AG04450 (cell line): ENCODE measurements around the gene MEPE. TPM values are rescaled to one million over a fixed set of nuclear protein-coding genes. Genes with fewer than 3 reads are reported as not detected.

ENCODE experiments used
- CTCF ChIA-PET: fragments of 300-600, 350-600 bp; formaldehyde crosslinking; extraction: SDS; loops from one replicate; lab custom pipeline; 2022; ENCODE audit warnings: antibody characterized with exemption, inconsistent platforms; lab: Charles Lee
- POLR2A ChIA-PET: fragments of 350-600 bp; formaldehyde crosslinking; extraction: SDS; loops from one replicate; lab custom pipeline; 2021; ENCODE audit warnings: antibody characterized with exemption, inconsistent platforms; lab: Yijun Ruan, JAX
- DNase-seq: peaks from one replicate; pipeline ENCODE4 v3.0.0-alpha.2; 2011; ENCODE audit warnings: low read depth, low spot score
- H3K27ac ChIP-seq: one replicate; pipeline ENCODE4 v1.5.1; 2012; ENCODE audit warnings: low read depth, low read length, control low read depth
- H3K27me3 ChIP-seq: one replicate; pipeline ENCODE4 v1.6.0; 2012; ENCODE audit warnings: low read length; ENCODE audit not compliant: control insufficient read depth, insufficient read depth
- H3K4me3 ChIP-seq: 2 replicates; pipeline ENCODE4 v1.5.1; 2011; ENCODE audit warnings: mild to moderate bottlenecking, low read depth, low read length, control low read depth
- H3K9me3 ChIP-seq: 2 replicates; pipeline ENCODE4 v1.5.1; 2012; ENCODE audit warnings: low read length; ENCODE audit not compliant: control insufficient read depth, insufficient read depth
- polyA plus RNA-seq: library from polyadenylated mRNA; depleted of rRNA; stranded (reverse); fragments of >200 nt; gene quantifications from 2 replicates; pipeline ENCODE4 v1.2.3, GENCODE V29; 2011
- TF ChIP-seq, protein P1 (sequence below): IDR thresholded peaks from 2 replicates; pipeline ENCODE4 v1.5.1; 2011; ENCODE audit warnings: low read depth, low read length, control low read depth, inconsistent platforms

The MEPE gene
- polyA plus RNA-seq, 1 experiment, result not detected

- CTCF ChIA-PET, result no interaction called here
- POLR2A ChIA-PET, result no interaction called here
- H3K9me3 ChIP-seq, result no peaks in the 10 kb centered on the region
Measured at GRCh38 chr4:87802858-87803257, 29.9 kb upstream of the MEPE start.

DNA sequence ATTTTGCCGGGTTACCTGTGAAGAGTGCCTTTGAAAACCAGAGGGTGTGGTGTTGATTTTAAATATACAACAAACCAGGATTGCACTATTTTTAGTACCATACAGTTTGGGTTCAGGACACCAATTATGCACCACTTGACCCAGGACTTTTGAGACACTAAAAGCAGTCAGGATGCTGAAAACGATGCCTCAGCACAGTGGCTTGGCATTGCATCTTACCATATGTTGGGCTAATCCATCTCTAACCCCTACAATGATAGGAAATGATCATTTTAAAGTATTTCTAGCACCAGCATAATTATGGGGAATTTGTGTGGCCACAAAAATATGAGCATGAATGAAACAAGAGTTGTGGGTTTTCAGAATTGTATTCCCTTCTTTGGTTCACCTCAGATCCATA is 29.3 kb upstream of the MEPE start:
- Histone ChIP-seq H3K27ac (no peak overlapping the region), H3K4me3 (no peak overlapping the region), H3K9me3 (no peaks in the 10 kb centered on the region), H3K27me3 (no peaks in the 10 kb centered on the region)
- TF ChIP-seq, protein P1, sequence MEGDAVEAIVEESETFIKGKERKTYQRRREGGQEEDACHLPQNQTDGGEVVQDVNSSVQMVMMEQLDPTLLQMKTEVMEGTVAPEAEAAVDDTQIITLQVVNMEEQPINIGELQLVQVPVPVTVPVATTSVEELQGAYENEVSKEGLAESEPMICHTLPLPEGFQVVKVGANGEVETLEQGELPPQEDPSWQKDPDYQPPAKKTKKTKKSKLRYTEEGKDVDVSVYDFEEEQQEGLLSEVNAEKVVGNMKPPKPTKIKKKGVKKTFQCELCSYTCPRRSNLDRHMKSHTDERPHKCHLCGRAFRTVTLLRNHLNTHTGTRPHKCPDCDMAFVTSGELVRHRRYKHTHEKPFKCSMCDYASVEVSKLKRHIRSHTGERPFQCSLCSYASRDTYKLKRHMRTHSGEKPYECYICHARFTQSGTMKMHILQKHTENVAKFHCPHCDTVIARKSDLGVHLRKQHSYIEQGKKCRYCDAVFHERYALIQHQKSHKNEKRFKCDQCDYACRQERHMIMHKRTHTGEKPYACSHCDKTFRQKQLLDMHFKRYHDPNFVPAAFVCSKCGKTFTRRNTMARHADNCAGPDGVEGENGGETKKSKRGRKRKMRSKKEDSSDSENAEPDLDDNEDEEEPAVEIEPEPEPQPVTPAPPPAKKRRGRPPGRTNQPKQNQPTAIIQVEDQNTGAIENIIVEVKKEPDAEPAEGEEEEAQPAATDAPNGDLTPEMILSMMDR, result no peak
- no peak for DNase-seq
- POLR2A ChIA-PET, result no interaction called here
- CTCF ChIA-PET, result no interaction called here

More at GRCh38 chr4:87802858-87803257, 29.9 kb upstream of the MEPE start:
- TF ChIP-seq, protein P1, result no peak
- no peak overlapping the region for H3K27ac ChIP-seq
- no peak for DNase-seq
- no peaks in the 10 kb centered on the region for H3K27me3 ChIP-seq
- H3K4me3 ChIP-seq, result no peak overlapping the region

- ChIA-PET CTCF (interaction anchor here (0.6 to 1.6 kb wide), 4 partner anchors 34 to 48 kb away, joined by 3 to 7 read pairs (median 4); no protein-coding TSS in a partner anchor), POLR2A (no interaction called here)
- no peak overlapping the region for H3K27ac ChIP-seq
- H3K4me3 ChIP-seq, result no peak overlapping the region
- no peaks in the 10 kb centered on the region for H3K27me3 ChIP-seq
- no peaks in the 10 kb centered on the region for H3K9me3 ChIP-seq
- TF ChIP-seq, protein P1, result no peak
- no peak for DNase-seq
Measured at GRCh38 chr4:87804871-87805270, 27.9 kb upstream of the MEPE start.

GRCh38 chr4:87805971-87806370 is 26.8 kb upstream of the MEPE start:
- H3K27me3 ChIP-seq, result no peaks in the 10 kb centered on the region
- CTCF ChIA-PET, result no interaction called here
- TF ChIP-seq, protein P1, result no peak
- H3K4me3 ChIP-seq, result no peak overlapping the region
- no peaks in the 10 kb centered on the region for H3K9me3 ChIP-seq
- DNase-seq, result no peak
- no peak overlapping the region for H3K27ac ChIP-seq
- POLR2A ChIA-PET, result no interaction called here

DNA sequence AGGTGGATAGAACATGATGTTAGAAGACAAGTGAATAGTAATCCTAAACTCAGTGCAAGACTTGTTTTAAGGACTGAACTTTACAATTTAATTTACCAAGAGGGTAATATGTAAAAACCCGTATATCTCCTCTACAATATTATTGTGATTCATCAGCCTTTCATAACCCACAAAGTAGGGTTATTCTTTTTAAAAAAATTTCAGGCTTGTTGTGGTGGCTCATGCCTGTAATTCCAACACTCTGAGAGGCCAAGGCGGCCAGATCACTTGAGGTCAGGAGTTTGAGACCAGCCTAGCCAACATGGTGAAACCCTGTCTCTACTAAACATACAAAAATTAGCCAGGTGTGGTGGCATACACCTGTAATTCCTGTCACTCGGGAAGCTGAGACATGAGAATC is 26.2 kb upstream of the MEPE start:
- Histone ChIP-seq H3K27ac (no peak overlapping the region), H3K27me3 (no peaks in the 10 kb centered on the region), H3K9me3 (no peaks in the 10 kb centered on the region), H3K4me3 (no peak overlapping the region)
- ChIA-PET CTCF (interaction anchor here (0.9 kb wide), 1 partner anchor 32 kb away, joined by 4 read pairs; no protein-coding TSS in a partner anchor), POLR2A (no interaction called here)
- peak; percentile 1 for DNase-seq
- TF ChIP-seq, protein P1, result no peak
